Stimulated activated naive B cell treated with anti-CD40 and anti-IgM and Interleukin-4, amounts not matched to agents 10 μg/mL and 1 μg/mL and 100 μg/mL, for 72 hours (primary cell): ENCODE results near the gene TP73.

Experiments
- ATAC-seq, 2 donors: fragments of 150-1000 bp; cut with Tn5 transposase; replicated peaks; 2 replicates each; pipeline ENCODE4 v1.10.0; 2021; ENCODE audit warnings: moderate library complexity in 1 of 2
- DNase-seq: peaks from one replicate; pipeline ENCODE4 v3.0.0; 2021
- H3K27ac Mint-ChIP-seq: one replicate; pipeline ENCODE4 v1.8.0; 2022; ENCODE audit warnings: mild to moderate bottlenecking, mixed read lengths
- H3K27me3 Mint-ChIP-seq, 2 donors: one replicate each; pipeline ENCODE4 v1.8.0; 2022; ENCODE audit warnings: mixed read lengths in 2 of 2
- H3K36me3 Mint-ChIP-seq, 2 donors: one replicate each; pipeline ENCODE4 v1.8.0; 2022; ENCODE audit warnings: mixed read lengths in 2 of 2, mild to moderate bottlenecking in 1 of 2
- H3K4me1 Mint-ChIP-seq, 2 donors: one replicate each; pipeline ENCODE4 v1.8.0; 2022; ENCODE audit warnings: mixed read lengths in 2 of 2, mild to moderate bottlenecking in 1 of 2
- H3K4me3 Mint-ChIP-seq, 2 donors: one replicate each; pipeline ENCODE4 v1.8.0; 2022; ENCODE audit warnings: mild to moderate bottlenecking in 2 of 2, mixed read lengths in 2 of 2, moderate library complexity in 1 of 2
- H3K9me3 Mint-ChIP-seq, 2 donors: one replicate each; pipeline ENCODE4 v1.8.0; 2022; ENCODE audit warnings: mixed read lengths in 2 of 2, mild to moderate bottlenecking in 1 of 2

TP73 gene

DNA sequence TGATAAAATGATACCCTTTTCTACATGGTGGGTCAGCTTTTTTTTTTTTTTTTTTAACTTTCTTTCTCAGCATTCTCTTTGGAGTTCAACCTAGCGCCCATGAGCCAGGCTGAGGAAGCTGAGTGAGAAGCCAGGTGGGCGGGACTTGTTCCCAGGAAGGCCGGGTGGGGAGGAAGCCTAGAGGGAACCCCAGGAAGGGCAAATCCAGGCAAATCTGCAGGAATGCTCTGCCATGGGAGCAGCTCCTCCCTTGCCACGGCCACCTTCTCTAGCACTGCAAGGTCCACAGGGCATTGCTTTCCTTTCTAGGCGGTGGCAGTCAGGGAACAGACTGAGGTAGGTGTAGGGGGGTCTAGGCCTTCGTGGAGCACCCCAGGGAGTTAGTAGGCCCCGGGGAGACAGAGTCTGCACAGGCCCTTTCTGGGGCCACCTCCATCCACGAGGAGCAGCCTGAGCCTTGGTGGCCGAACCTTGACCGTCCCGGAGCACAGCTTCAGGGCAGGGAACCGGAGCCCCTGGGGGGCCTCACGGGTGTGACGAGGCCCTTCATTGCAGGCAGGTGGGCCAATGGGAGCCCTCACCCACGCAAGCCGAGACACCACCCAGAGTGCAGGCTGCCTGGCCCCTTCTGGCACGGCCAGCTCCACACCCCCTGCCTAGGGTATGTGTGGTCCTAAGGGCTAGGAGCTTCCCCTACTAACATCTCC lies 81.7 kb downstream of the TP73 start:
- no peak for DNase-seq
- H3K4me3 Mint-ChIP-seq, result no peak overlapping the region
- H3K36me3 Mint-ChIP-seq, result peaks cover 4 to 8% of the 10 kb centered on the region in 2 donors
- no peaks in the 10 kb centered on the region for H3K9me3 Mint-ChIP-seq
- H3K4me1 Mint-ChIP-seq, result no peaks in the 10 kb centered on the region
- no peak for ATAC-seq
- H3K27me3 Mint-ChIP-seq, result peaks cover 8 to 17% of the 10 kb centered on the region in 2 donors
- H3K27ac Mint-ChIP-seq, result no peak overlapping the region

DNA sequence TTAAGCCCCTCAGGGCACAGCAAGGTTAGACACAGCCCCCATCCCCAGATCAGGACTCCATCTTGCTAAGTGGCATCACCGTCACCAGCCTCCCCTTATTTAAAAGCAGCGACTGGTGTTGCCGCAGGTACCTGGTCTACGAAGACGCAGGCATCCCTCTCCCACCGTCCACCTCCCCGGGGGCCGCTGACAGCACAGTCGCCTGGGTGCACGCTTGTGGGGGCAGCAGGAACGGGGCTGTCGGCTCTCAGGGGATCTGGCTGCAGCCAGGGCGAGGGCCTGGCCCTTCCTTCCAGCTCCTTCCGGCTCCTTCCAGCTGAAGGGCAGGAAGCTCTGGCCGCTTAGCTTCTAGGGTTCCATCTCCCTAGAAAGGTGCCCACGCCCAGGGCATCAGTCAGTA lies 82.3 kb downstream of the TP73 start:
- no peaks in the 10 kb centered on the region for H3K4me1 Mint-ChIP-seq
- no peak overlapping the region for H3K4me3 Mint-ChIP-seq
- no peak for DNase-seq
- peaks cover 4 to 8% of the 10 kb centered on the region in 2 donors for H3K36me3 Mint-ChIP-seq
- ATAC-seq, result no peak
- no peaks in the 10 kb centered on the region for H3K9me3 Mint-ChIP-seq
- peaks cover 8 to 11% of the 10 kb centered on the region in 2 donors for H3K27me3 Mint-ChIP-seq
- H3K27ac Mint-ChIP-seq, result no peak overlapping the region

DNA sequence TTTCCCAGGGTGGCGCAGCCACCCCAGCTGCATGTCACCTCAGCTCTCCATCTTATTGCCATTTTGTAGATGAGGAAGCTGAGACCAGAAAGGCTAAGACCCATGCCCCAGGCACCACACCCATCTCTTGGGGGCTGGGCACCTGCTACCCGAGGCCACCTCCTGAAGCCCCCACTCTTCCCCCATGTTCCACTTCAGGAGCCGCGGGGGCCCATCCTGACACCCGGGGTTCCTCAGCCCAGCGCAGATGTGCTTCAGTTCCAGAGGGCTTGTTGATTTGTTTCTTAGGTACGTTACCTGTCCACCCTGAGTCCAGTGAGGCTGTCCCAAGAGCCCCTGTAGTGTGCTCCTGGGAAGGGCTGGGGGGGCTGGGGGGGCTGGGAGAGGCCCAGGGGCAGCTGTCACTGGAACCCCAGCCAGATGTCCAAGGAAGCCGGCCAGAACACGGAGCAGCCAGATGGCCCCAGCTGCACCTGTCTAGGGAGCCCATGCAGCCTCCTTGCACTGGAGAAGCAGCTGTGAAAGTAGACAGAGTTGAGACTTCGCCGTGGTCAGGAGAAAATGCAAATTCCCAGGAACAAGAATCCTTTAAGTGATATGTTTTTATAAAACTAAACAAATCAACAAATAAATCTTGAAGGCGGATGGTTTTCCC lies 82.8 kb downstream of the TP73 start:
- H3K9me3 Mint-ChIP-seq, result no peaks in the 10 kb centered on the region
- H3K4me3 Mint-ChIP-seq, result no peak overlapping the region
- H3K4me1 Mint-ChIP-seq, result no peaks in the 10 kb centered on the region
- ATAC-seq (no peak), DNase-seq (no peak)
- H3K27ac Mint-ChIP-seq, result no peak overlapping the region
- H3K27me3 Mint-ChIP-seq, result peaks cover 8 to 10% of the 10 kb centered on the region in 2 donors
- H3K36me3 Mint-ChIP-seq, result peaks cover 4 to 8% of the 10 kb centered on the region in 2 donors

DNA sequence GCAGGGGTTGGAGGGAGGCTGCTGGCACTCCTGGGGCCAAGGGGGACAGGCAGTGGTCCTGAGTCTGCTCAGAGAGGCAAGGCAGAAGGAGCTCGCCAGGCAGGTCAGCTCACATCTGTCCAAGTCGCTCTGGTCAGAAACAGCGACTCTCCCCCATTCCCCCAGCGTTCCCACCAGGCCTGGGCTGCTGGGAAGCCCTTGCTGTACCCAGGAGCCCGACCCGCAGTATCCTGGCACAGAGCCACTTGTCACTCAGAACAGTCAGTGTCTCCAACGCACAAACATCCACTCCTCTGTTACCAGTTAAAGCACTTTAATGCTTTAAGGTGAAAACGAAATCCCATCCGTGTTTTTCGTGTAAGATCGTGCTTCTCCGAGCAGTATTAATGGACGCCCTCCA lies 83.4 kb downstream of the TP73 start:
- H3K27me3 Mint-ChIP-seq, result peaks cover 8 to 9% of the 10 kb centered on the region in 2 donors
- H3K27ac Mint-ChIP-seq, result no peak overlapping the region
- ATAC-seq (no peak), DNase-seq (no peak)
- no peak overlapping the region for H3K4me3 Mint-ChIP-seq
- no peaks in the 10 kb centered on the region for H3K4me1 Mint-ChIP-seq
- H3K9me3 Mint-ChIP-seq, result no peaks in the 10 kb centered on the region
- H3K36me3 Mint-ChIP-seq, result peaks cover 4 to 8% of the 10 kb centered on the region in 2 donors

DNA sequence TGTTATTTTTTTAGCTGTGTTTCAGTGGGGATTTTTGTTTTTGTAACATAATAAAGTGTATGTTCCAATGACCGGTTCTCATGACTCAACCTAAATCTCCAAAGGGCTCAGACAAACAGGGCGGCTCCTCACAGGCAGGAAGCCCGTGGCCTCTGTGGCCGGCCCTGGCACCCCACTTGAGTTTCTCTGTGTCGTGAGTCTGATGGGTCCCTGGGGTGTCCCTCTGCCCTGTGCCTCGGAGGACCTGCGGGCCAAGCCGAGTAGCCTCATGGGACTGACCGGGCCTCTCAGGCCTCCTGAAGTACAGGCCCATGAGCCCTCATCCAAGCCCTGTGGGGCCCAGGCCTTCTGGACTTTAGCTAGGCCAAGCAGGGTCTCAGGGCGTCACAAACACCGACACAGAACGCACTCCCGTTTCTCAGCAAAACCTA lies 83.8 kb downstream of the TP73 start:
- H3K4me1 Mint-ChIP-seq, result no peaks in the 10 kb centered on the region
- H3K27ac Mint-ChIP-seq, result no peak overlapping the region
- DNase-seq, result no peak
- peaks cover 6 to 8% of the 10 kb centered on the region in 2 donors for H3K36me3 Mint-ChIP-seq
- H3K9me3 Mint-ChIP-seq, result no peaks in the 10 kb centered on the region
- H3K4me3 Mint-ChIP-seq, result no peak overlapping the region
- H3K27me3 Mint-ChIP-seq, result peaks cover 4% of the 10 kb centered on the region in 2 donors
- no peak for ATAC-seq

DNA sequence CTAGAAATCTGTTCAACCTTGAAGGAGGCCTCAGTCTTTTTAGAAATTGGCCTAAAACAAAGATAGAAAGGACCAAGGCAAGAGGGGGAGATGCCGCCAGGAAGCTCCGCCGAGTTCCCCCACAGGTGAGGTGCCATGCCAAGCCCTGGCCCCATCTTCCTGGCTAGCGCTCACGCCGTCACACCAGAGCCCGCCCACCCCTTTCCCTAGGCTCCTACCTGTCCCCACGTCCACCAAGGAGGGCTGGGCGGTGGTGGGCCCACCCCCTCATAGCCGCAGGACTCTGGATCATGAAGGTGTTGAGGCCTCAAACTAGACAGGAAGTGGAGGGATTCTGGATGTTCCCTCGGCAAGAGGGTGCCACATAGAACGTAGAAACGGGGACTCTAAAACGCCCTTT lies 84.4 kb downstream of the TP73 start:
- Mint-ChIP-seq H3K27ac (no peak overlapping the region), H3K4me1 (no peaks in the 10 kb centered on the region), H3K27me3 (peaks cover 0 to under 1% of the 10 kb centered on the region in 2 donors), H3K4me3 (no peak overlapping the region), H3K36me3 (peaks cover 10 to 12% of the 10 kb centered on the region in 2 donors), H3K9me3 (no peaks in the 10 kb centered on the region)
- DNase-seq (no peak), ATAC-seq (no peak)

DNA sequence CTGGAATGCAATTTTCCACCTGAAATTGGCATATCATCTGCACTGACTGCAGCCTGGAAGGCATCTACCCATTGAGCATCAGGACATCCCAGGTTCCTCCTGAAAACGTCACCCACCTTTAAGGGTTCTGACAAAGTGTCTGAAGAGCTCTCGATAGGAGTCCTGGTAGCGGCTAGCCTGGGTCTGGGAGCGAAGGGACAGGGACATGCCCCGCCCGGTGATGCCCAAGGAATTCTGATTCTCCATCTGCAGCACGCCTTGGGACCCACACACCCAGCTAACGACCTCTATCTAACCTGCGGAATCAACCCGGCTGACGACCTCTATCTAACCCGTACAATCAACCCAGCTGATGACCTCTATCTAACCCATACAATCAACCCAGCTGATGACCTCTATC lies 86.6 kb downstream of the TP73 start:
- no peak for ATAC-seq
- peaks cover 15 to 18% of the 10 kb centered on the region in 2 donors for H3K36me3 Mint-ChIP-seq
- H3K9me3 Mint-ChIP-seq, result no peaks in the 10 kb centered on the region
- H3K4me1 Mint-ChIP-seq, result no peaks in the 10 kb centered on the region
- no peak for DNase-seq
- no peak overlapping the region for H3K4me3 Mint-ChIP-seq
- H3K27me3 Mint-ChIP-seq, result no peaks in the 10 kb centered on the region
- no peak overlapping the region for H3K27ac Mint-ChIP-seq

DNA sequence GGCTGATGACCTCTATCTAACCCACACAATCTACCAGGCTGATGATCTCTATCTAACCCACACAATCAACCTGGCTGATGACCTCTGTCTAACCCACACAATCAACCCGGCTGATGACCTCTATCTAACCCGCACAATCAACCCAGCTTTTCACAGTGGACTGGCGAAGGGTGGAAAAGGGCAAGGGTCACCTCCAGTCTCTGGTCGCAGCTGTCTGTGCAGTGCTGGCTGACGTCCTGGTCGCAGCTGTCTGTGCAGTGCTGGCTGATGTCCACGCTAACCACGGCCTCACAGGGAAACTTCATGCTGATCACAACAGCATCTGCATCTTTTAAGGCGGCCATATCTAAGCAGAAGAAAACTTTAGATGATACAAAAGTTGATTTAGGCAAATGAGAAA lies 87.7 kb downstream of the TP73 start:
- Mint-ChIP-seq H3K4me1 (peaks cover 2 to 7% of the 10 kb centered on the region in 2 donors), H3K9me3 (no peaks in the 10 kb centered on the region), H3K4me3 (no peak overlapping the region), H3K27me3 (no peaks in the 10 kb centered on the region), H3K36me3 (peaks cover 17 to 24% of the 10 kb centered on the region in 2 donors), H3K27ac (no peak overlapping the region)
- ATAC-seq, result no peak
- DNase-seq, result no peak

DNA sequence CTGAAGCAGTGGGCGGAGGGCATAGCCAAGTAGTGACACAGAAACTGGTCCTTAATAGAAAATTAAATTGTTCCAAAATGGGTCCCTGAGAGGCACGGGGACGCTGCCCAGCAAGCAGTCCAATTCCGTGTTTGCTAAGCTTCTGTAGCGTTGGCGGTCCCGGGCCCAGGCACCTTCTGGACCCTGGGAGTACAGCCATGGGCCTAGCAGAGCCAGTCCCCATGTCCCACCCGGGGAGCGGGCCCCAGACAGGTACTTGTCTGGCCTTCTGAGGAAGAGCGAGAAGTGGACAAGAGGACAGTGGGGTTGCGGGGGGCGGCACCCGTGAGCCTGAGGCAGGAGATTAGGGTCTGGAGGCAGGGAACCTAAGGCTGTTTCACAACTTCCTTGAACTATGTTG lies 88.4 kb downstream of the TP73 start:
- no peaks in the 10 kb centered on the region for H3K27me3 Mint-ChIP-seq

DNA sequence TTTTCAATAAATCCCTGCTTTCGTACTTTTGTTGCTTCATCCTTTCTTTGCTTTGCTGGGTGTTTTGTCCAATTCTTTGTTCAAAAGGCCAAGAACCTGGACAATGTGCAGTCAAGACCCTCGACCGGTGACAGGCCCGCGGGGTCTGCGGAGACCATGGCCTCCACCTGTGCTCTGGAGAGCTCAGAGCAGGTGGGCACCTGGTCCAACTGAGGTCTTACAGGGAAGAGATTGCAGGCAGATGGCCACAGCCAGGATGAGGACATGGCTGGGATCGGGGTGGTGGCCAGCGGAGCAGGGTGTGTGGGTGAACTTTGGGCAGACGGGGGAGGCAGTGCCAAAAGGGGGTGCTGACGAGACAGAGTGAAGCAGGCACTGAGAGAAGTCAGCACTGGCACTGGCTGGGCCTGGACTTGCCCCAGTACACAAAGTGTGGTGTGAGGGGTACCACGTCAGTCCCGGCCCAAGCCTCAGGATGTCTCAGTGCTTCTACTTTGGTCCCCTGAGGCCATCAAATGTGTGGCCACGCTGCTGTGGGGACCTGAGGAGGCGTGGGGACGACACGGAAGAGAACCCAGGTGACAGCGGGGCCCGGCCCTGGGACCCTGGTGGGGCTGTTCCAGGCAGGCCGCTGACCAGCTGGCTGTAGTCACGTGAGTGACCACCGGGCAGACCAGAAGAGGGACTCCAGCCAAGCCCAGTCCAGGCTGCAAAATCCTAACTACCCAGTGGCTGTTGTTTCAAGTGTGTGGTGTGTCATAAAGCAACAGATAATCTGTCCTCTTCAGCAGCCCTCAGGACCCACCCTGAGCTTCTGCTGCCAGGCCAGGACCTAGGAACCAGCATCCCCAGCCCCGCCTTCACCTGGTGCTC lies 89.5 kb downstream of the TP73 start:
- H3K27ac Mint-ChIP-seq, result no peak overlapping the region
- peaks cover 21 to 25% of the 10 kb centered on the region in 2 donors for H3K36me3 Mint-ChIP-seq
- H3K27me3 Mint-ChIP-seq, result no peaks in the 10 kb centered on the region
- DNase-seq (no peak), ATAC-seq (no peak)
- H3K4me3 Mint-ChIP-seq, result no peak overlapping the region
- no peaks in the 10 kb centered on the region for H3K9me3 Mint-ChIP-seq
- H3K4me1 Mint-ChIP-seq, result peaks cover 16 to 25% of the 10 kb centered on the region in 2 donors

More for the DNA sequence above, 88.4 kb downstream of the TP73 start:
- Mint-ChIP-seq H3K4me3 (no peak overlapping the region), H3K36me3 (peaks cover 22 to 27% of the 10 kb centered on the region in 2 donors), H3K4me1 (peaks cover 9 to 14% of the 10 kb centered on the region in 2 donors), H3K27ac (no peak overlapping the region), H3K9me3 (no peaks in the 10 kb centered on the region)
- DNase-seq (no peak), ATAC-seq (no peak)

DNA sequence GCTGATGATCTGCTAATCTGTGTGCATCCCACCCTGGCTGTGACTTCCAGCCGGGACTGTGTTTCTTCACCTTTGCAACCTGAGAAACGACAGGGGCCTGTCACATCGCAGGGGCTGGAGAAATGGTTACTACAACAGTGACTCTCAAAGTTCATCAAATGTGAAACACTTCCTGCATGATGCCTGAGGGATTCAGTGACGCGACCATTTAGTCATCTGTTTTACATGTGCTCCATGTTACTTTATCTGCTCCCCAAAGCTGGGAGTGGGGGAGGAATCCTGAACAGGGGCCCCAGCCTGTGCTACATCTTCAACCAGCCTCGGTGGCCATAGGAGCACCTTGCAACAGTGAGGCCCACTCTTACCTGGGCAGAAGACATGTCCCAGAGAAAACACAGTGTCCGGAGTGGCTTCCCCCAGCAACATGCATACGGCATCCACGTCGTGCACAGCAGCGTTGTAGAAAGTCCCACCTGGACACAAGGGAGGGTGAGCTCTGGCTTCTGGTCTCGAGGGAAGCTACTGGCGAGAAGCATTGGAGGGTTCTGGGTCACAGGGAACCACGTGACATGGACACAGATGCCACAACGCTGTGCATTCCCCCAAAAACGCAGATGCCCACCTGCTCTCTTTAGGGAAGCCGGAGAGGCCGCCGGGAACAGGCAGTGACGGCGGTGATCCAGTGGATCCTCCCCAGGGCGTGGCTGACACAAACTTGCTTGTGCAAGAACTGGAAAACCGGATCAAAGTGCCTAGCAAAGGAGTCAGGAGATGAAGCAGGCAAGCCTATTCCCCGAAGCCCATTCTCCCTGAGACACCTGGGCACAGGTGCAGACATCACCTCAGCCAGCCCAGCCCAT lies 90.4 kb downstream of the TP73 start:
- ATAC-seq, result no peak
- Mint-ChIP-seq H3K4me1 (peaks cover 17 to 27% of the 10 kb centered on the region in 2 donors), H3K9me3 (no peaks in the 10 kb centered on the region), H3K27me3 (no peaks in the 10 kb centered on the region), H3K4me3 (no peak overlapping the region), H3K36me3 (peaks cover 21 to 25% of the 10 kb centered on the region in 2 donors), H3K27ac (no peak overlapping the region)
- no peak for DNase-seq

DNA sequence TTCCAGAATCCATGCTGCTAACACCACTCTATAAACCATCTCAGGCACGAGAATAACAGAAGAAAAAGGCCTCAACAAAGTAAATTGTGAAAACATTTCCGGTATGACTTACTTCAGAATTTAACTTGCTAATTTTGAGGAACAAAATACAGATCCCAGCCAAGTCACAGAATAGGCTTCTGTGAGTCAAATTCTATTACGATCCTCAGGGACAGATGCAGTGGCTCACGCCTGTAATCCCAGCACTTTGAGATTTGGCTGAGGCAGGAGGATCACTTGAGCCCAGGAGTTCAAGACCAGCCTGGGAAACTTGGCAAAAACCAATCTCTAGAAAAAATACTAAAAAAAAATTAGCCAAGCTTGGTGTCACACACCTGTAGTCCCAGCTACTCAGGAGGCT lies 91.1 kb downstream of the TP73 start:
- Mint-ChIP-seq H3K27ac (no peak overlapping the region), H3K36me3 (peaks cover 18 to 25% of the 10 kb centered on the region in 2 donors)

DNA sequence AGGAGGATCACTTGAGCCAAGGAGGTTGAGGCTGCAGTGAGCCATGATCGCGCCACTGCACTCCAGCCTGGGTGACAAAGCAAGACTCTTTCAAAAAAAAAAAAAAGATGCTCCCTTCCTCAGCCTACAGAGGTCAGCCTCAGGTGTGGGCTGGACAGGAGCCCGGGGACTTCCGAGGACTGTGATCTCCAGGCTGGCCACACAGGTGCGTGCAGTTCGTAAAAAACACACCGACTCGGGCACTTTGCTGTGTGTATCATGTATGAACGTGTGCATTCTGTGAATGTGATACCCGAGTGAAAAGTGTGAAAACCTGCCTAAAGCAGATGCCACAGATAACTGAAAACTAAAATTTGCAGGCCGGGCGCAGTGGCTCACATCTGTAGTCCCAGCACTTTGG lies 91.5 kb downstream of the TP73 start:
- Mint-ChIP-seq H3K27me3 (no peaks in the 10 kb centered on the region), H3K36me3 (peaks cover 18 to 25% of the 10 kb centered on the region in 2 donors), H3K9me3 (no peaks in the 10 kb centered on the region), H3K4me3 (no peak overlapping the region), H3K27ac (no peak overlapping the region), H3K4me1 (peaks cover 24 to 34% of the 10 kb centered on the region in 2 donors)
- DNase-seq (no peak), ATAC-seq (no peak)

More for the DNA sequence above, 91.1 kb downstream of the TP73 start:
- Mint-ChIP-seq H3K4me1 (peaks cover 24 to 34% of the 10 kb centered on the region in 2 donors), H3K27me3 (no peaks in the 10 kb centered on the region), H3K4me3 (no peak overlapping the region), H3K9me3 (no peaks in the 10 kb centered on the region)
- ATAC-seq, result no peak
- DNase-seq, result no peak

DNA sequence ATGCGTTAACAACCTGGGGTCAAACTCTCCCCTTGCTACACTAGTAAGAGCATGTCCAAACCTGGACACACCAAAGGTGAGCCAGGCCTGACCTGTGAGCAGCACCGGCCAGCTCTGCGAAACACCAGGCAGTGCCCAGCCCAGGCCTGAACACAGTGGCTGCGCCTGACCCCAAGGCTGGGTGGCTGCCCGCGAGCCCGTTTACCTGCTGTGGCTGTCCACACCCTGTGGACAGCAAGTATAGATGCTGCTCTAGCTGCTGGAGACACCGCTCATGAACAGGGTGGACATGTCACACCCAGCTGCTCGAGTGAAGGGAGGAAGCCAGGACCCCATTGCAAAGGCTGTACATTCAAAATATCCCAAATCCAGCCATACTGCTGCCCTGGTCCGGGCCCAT lies 92.3 kb downstream of the TP73 start:
- ATAC-seq (no peak), DNase-seq (no peak)
- H3K27me3 Mint-ChIP-seq, result no peaks in the 10 kb centered on the region
- no peaks in the 10 kb centered on the region for H3K9me3 Mint-ChIP-seq
- H3K36me3 Mint-ChIP-seq, result peaks cover 18 to 25% of the 10 kb centered on the region in 2 donors
- H3K27ac Mint-ChIP-seq, result no peak overlapping the region
- H3K4me3 Mint-ChIP-seq, result no peak overlapping the region
- peaks cover 24 to 34% of the 10 kb centered on the region in 2 donors for H3K4me1 Mint-ChIP-seq
